NCI-H2107 (cell line): ENCODE measurements around the gene RASA3.
"Not testable (repeated sequence)": the region's sequence is repeated elsewhere in the genome, so short reads cannot be mapped to it uniquely, and the experiment has no call there.

Experiments used
- DNase-seq: peaks from one replicate; lab custom pipeline; 2025; lab: John Stamatoyannopoulos, UW

RASA3 gene

DNA sequence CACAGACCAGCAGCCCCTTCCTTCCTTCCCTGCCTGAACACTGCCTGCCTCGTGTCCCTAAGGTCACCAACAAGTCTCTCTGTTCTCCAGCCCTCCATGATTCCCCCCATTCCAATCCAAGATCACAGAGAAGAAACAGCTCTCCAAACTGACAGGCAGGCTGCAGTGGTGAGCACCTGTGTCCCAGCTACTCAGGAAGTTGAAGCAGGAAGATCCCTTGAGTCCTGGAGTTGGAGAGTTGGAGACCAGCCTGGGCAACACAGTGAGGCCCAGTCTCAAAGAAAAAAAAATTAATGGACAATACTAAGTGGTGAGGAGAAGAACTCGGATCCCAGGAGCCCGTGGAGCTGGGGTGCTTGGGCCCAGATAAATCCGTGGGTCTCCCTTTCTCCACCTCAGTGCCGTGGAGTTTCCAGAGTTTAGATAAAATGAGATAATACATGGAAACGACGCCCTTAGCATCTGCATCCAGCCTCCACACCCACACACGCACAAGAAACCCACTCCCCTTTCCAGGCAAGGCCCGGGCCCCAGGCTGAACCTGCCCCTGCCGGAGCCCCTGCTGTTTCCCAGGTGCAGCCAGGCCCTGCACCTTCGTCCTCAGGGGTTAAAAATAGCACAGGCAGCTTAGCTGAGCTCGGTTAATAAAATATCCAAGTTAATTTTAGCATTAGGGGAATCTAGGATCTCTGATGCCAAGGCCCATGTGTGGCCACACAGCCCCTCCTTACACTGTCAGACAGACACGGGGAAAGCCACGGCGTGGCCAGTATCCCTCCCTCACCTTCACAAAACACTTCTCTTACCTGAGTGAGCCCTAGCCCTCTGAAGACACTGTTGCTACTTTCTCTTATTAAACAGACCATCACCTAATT, 4.7 kb downstream of the RASA3 start:
- DNase-seq = no peak

DNA sequence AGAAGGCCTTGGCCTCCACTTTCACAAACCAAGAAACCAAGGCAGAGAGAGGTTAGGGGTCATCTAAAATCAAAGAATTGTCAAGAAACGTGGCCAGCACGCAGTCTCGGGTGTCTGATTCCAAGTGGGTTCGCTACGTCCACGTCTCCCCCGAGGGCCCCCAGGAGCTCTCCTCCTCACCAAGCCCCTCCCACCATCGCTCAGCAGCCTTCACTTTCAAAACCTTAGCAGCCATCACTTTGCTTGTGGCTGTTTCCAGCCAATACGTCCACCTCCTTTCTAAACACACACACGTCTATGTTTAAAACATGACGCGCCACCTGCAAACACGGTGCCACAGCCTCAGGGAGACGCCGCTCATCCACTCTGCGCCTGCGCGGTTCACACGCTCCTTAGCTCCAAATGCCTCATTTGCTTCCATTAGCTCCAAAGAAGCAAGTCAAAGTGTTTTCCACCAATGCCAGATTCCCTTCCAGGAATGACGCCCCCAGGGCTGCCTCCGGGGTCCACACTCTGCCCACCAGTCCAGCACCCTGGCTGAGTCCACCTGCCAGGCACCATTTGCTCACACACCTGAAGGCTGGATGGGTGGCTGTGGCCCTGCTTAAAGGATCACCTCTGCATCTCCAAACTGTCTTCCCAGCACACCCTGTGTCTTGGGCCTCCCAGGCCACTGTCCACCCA, 5.5 kb downstream of the RASA3 start:
- no peak for DNase-seq

DNA sequence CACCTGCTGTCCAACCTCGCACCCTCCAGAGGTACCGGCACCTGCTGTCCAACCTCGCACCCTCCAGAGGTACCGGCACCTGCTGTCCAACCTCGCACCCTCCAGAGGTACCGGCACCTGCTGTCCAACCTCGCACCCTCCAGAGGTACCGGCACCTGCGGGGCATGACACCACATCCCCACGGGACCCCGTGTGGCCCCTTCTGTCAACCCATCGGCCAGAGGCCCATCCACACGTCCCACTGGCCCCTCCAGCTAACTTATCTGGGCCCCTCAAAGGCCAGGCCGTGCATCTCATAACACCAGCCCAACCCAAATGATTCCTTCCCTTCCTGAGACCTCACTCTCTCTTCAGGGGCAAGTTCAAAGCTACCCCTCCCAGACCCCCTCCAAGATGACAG, 6.3 kb downstream of the RASA3 start:
- DNase-seq = not testable (repeated sequence)

DNA sequence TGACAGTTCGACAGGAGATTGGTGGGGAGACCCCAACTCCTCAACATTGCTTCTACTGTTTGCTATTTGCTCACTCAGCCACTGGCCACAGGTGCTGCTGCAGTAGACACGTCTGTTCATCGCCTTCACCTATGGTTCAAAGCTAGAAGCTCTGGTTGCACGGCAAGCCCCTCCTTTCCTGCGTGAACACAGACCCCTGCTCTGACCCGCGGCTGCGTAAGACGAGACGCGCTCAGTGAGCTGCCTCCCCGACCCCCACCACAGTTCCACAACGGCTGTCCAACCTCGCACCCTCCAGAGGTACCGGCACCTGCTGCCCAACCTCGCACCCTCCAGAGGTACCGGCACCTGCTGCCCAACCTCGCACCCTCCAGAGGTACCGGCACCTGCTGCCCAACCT, 6.8 kb downstream of the RASA3 start:
- DNase-seq = no peak

DNA sequence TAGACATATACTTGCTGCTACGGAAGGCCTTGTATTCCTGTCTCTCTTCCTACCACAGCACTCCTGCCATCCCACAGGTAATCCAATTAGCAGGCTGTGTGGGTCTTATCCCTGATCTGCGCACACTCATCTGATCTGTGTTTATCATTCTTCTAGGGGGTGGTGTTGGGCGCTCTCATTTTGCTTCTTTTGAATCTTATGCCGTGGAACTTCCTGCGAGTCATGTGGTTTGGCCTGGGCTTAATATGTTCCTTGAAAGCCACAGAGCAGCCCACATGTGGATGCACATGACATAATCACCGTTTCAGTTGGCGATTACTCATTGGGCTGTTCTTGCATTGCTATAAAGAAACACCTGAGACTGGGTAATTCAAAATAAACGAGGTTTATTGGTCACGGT, 7.5 kb downstream of the RASA3 start:
- DNase-seq = no peak

DNA sequence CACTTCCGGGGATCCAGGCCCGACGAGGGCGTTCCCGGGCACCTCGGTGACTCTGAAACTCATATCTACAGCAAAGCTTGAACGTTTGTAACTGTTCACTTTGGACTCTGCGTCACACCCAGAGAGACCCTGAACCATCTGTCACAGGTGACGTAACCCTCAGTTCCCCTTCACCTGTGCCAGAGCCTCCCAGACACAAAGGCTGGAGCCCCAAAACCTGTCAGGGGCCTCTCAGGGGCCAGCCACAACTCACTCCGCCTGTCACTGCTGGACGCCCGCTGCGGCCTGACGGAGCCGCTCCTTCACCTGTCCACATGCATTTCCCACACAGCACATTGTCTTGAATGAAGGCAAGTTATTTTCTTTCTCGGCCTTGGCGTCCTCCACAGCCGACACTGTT, 8.0 kb downstream of the RASA3 start:
- no peak for DNase-seq

DNA sequence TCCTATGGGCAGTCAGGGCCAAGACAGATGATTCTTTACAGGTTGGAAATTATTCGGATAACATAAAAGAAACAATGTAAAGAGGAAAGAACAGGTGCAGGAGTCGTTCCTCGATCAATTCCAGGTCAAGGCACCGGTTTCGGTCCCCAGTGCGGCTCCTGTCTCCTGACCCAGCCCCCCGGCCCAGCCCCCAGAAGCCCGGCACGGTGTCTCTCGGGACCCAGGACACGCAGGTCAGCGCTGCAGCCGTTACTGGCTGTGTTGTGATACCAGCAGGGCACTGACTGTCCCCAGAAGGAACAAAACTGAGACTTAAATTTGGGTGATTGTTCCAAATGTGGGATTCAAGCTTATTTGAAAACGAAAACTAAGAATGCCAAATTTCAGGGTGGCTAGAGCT, 8.5 kb downstream of the RASA3 start:
- no peak for DNase-seq

DNA sequence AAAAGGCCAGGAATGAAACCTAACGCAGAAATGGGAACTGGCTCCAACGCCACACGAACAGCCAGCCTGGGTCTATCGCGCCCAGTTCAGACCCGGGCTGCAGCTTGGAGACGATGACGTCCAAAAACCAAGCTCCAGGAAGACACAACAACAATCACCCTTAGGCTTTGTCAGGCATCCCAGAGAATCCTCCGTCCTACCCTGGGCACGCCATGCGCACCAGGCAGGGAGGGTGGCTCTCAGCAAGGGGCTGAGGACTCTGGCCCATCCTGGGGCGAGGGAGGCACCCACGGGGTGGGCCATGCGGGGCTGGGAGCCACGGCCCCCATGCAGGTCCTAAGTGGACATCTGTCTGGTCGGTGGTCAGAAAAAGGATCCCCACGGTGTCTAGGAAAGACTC, 9.0 kb downstream of the RASA3 start:
- no peak for DNase-seq

DNA sequence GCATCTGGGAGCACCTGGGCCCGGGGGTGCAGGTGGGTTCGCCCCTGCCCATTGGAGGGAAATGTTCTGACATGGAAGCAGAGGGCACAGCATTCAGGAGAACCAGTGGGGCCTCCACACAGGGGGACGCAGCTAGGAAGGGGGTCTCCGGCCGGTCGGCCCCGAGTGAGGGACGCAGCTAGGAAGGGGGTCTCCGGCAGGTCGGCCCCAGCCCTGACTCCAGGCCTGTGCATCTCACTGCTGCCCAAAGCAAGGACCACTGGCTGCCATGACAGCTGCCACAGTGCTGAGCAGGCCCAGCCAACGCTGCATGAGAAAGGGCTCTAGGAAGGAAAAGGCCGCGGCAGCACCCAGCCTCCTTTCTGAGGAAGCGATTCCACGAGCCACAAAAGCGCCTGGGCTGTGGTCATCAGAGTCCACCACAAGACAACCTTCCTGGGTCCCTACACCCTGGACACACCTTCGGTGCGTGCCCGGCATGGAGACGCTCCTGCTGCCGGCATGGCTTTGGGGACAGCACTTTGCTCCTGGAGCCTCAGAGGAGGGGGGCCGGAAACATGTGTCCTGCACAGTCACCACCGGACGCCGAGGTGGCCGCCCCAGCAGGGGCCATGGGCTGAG, 9.7 kb downstream of the RASA3 start:
- no peak for DNase-seq

DNA sequence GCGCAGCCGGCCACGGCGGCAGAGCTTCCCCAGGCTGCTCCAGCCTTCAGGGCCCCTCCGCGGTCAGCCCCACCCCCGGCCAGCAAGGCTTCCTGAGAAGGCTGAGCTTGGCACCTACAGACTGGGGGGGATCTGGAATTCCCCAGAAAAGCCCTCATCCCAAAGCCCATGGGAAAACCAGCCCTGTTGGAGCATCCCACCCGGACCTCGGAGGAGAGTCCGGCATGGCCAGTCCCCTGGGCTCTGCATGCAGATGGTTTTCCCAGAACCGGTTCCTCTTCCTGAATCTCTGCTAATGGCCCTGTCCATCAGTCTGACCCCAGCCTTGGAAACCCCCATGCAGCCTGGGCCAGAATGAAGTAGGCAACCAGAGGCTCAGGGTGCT, 10.3 kb downstream of the RASA3 start:
- DNase-seq = no peak

DNA sequence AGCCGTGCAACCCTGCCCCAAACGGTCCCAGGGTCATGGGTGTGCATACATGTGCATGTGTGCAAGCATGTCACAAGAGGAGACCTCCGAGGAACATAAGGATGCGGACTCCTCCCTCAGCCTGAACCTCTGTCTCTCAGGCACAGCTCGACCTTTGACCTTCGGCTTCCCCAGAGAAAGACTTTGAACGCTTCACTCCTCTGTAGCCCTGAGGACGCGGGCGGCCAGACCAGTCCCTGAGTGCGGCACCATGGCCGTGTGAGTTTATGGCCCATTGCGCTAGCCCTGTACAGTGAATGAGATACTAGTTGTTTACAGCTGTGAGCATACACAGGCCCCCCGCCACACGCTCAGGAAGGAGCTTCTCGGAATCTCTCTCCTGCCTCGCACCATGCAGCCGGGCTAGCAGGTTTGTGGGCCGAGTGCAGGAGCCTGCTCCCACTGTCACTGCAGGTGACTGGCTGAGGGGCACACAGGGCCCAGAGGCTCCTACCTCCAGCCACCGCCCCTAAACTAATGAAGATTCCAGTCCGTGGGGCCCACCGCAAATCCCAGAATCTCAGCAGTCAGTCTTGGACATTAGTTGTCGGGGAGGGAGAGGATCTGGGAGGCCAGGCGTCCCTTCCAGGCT, 10.8 kb downstream of the RASA3 start:
- no peak for DNase-seq

DNA sequence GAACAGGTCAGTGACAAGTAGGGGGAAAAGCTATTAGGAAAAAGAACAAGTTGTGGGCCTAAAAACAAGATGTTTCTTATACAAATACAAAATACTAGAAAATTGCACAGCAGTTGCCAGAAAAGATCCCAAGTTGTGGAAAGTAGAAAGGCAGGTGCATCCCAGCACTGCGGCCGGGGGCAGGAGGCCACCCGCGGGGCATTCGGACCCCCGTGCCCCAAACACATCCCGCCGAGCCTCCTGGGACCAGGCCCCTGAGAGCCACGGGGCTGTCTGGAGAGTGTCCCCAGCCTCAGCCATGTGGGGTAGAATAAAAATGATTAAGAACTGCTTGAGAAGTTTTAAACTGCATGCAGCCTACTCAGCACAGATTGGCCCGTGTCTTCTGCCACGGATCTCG, 11.4 kb downstream of the RASA3 start:
- DNase-seq = no peak

DNA sequence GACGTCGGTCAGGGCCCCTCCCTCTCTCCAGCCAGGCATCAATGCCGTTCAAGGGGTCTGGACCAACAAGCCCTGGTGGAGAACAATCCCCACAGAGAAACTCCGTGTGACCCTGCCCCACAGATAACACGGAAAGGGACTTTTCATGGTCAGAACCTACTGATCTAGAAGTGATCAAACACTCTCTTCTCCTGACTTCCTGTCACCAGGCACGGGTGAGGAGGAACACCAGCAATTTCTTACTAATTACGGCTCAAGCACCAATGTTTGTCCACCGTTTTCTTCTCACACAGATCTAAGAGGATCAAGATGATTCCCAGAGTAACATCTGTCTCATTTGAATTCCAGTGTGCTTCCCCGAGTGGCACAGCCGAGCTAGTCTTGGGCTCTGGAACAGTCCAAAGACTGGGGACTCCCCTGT, 11.8 kb downstream of the RASA3 start:
- no peak for DNase-seq

DNA sequence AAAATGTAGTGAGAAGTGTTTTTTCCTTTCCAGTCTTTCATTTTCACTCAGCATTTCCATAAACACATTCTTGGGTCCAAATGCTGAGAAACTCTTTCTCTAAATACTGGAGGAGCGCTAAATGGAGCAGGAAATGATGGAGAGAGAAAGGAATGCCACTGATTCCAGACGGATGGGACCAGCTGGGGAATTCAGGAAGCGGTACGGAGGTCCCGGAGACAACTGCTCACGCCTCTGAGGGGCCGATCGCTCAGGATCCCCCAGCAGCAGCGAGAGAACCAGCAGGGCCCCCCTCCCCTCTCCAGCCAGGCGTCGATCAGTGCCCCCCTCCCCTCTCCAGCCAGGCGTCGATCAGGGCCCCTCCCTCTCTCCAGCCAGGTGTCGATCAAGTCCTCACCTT, 13.2 kb downstream of the RASA3 start:
- no peak for DNase-seq

DNA sequence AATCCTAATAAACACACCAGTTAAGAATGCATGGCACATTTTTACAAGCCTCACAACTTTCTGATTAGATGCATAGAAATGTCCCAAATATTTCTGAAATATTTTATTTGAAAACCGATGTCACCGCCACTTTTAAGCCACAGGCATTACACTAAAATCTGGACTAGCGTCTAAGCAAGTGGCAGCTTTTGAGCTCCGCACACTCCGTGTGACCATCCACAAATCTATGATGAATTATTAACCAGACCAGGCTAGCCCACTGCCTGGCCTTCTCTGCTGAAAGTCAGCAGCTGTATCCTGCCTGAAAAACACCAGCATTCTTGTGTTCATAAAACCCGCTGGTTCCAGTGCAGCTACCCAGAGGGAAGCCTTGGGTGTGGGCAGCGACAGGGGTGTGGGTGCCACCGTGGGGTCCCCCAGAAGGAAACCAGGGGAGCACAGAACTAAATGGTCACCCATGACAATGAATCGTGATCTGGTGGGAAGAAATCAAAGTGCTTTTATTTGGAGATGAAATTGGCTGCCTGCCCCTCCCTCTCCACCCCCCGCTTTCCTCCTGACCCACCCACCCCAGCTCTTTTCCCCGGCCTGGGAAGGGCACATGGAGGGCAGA, 13.8 kb downstream of the RASA3 start:
- DNase-seq = no peak

DNA sequence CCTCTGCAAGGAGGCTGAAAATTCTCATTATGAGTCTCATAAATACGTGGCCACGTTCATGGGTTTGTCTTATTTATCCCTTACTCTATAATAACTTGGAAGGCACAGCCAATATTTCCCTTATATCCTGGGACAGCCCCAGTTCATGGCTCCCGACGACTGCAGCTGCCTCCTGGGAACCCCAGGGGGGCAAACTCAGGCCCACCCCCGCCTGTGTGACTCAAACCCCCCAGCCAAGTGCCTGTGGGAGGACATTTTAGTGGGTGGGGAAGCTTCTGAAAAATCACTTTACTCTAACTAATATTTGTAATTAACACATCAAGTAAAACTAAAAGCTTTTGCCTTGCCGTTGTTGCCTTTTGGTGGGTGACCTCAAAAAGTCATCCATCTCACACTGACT, 14.3 kb downstream of the RASA3 start:
- no peak for DNase-seq

DNA sequence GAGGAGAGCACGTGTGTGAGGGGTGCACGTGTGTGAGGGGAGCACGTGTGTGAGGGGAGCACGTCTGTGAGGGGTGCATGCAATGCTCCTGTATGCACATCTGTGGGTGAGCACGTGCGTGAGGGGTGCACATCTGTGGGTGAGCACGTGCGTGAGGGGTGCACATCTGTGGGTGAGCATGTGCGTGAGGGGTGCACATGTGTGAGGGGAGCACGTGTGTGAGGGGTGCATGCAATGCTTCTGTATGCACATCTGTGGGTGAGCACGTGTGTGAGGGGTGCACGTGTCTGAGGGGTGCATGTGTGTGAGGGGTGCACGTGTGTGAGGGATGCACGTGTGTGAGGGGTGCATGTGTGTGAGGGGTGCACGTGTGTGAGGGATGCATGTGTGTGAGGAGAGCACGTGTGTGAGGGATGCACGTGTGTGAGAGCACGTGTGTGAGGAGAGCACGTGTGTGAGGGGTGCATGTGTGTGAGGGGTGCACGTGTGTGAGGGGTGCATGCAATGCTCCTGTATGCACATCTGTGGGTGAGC, 15.0 kb downstream of the RASA3 start:
- DNase-seq = not testable (repeated sequence)

DNA sequence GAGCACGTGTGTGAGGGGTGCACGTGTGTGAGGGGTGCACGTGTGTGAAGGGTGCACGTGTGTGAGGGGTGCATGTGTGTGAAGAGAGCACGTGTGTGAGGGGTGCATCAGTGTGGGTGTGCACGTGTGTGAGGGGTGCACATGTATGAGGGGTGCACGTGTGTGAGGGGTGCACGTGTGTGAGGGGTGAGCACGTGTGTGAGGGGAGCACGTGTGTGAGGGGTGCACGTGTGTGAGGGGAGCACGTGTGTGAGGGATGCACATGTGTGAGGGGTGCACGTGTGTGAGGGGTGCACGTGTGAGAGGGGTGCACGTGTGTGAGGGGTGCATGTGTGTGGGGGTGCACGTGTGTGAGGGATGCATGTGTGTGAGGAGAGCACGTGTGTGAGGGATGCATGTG, 15.7 kb downstream of the RASA3 start:
- DNase-seq = no peak

DNA sequence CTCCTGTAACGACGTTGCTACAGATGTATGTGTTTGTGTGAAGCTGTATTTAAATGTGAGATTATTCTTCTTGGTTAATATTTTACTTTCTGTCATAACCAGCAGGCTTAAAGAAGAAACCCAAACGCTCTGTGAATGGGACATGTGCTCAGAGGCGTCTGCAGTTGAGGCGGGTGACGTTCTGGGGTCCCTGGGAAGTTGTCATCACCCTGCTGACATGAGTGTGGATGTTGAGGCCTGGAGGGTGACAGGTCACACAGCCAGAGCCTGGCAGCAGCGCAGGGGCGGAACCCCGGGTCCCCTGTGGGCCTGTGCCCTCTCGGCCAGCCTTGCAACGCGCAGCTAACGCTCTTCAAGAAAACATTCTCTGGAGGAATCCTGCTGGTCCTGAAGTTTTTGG, 16.6 kb downstream of the RASA3 start:
- no peak for DNase-seq

DNA sequence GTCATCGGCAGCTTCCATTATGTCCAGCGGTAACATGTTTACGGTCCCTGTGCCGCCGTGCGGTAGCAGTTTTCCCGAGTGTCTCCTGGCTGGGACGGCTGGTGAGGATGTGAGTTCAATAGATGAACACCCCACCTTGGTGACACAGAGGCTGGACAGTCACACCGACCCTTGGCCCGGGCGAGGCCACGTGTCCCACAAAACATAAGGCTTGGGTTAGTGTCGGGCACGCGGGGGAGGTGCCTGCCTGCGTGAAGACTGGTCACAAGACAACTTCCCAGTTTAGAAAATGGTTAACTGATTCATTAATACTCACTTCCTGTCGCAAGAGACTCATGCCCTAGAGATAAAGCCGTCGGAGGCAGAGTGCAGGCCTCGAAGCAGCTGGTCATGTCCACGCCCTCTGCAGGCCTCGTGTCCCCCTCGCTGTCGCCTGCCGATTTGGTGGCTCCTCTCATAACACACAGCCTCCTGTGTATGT, 17.2 kb downstream of the RASA3 start:
- no peak for DNase-seq

DNA sequence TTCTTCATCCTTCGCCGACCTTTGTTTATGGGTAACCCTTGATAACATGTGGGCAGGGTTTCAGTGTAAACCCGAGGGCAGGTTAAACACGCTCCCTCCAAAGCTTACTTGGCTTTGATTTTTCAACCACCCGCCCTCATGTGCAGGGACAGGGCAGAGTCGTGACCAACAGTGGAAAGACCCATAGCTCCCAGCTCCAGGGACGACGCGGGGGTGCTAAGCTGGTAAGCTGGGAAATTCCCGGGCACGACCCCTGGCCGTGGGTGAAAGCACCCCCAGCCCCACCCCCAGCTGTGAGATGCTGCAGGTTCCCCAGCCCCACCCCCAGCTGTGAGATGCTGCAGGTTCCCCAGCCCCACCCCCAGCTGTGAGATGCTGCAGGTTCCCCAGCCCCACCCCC, 17.8 kb downstream of the RASA3 start:
- DNase-seq = not testable (repeated sequence)
